ENCODE data around the gene CADM2.

The CADM2 gene

GRCh38 chr3:85208650-85209049 is 249.9 kb downstream of the CADM2 start:
- DNase-seq, result no peak

DNA sequence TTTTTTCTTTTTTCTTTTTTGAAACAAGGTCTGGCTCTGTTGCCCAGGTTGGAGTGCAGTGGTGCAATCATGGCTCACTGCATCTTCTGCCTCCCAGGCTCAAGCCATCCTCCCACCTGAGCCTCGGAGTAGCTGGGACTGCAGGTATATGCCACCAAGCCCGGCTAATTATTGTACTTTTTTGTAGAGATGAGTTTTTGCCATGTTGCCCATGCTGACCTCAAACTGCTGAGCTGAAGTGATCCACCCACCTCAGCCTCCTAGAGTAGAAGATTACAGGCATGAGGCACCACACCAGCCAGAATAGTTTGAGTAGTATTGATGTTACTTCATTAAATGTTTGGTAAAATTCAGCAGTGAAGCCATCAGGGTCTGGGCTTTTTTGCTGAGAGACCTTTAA is 251.8 kb downstream of the CADM2 start:
- no peak for DNase-seq

DNA sequence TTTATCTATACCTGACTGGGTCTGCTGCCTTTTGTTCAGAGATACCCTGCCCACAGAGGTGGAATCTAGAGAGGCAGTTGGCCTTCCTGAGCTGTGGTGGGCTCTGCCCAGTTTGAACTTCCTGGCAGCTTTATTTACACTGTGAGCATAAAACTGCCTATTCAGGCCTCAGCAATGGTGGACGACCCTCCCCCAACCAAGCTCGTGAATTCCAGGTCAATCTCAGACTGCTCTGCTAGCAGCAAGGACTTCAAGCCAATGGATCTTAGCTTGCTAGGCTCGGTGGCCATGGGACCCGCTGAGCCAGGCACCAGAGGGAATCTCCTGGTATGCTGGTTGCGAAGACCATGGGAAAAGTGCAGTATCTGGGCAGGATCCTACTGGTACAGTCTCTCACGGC is 270.2 kb downstream of the CADM2 start:
- DNase-seq, result no peak

- DNase-seq, result no peak
These were observed 285.3 kb downstream of the CADM2 start for GRCh38 chr3:85244091-85244490.

DNA sequence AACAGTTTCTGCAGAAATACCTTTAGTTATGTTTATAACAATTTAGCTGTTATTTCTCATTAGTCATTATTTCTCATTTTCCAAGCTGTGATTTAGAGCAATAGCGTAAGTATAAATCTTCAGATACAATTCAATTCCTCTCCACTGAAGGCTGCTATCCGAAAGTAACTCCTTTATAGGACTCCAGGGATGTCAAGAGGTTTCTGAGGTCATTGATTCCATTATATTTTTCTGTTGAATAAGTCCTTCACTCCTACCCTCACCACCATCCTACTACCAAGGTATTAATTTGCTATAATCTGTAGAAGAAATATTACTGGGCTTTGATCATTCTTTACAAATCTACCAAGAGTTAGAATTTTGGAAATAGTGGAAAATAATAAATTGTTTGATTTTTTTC is 285.7 kb downstream of the CADM2 start:
- DNase-seq, result no peak

- no peak for DNase-seq
These were observed 293.0 kb downstream of the CADM2 start for GRCh38 chr3:85251766-85252165.

DNA sequence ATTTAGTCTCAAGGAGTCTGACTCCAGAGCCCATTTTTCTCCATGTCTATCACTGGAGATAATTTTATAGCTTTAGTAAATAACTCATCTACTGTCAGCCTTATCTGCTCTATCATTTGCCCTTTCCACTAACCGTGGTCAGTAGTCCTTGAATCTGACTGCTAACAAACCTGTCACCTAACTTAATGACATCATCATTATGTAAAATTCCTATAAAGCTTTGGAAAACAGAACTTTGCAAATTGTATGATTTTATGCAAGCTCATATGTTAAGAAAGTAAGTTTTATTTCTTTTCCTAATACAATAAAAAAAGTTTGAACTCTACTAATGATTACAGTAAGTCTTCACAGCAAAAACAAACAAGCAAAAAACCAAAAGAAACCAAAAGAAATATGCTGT is 293.9 kb downstream of the CADM2 start:
- no peak for DNase-seq

- DNase-seq, result no peak
These were observed 295.9 kb downstream of the CADM2 start for GRCh38 chr3:85254738-85255137.

- no peak for DNase-seq
These were observed 297.2 kb downstream of the CADM2 start for GRCh38 chr3:85255949-85256348.

GRCh38 chr3:85258326-85258725 is 299.5 kb downstream of the CADM2 start:
- DNase-seq, result no peak

GRCh38 chr3:85258819-85259218 is 300.0 kb downstream of the CADM2 start:
- no peak for DNase-seq

GRCh38 chr3:85259748-85260147 is 301.0 kb downstream of the CADM2 start:
- DNase-seq, result no peak

- DNase-seq, result no peak
These were observed 305.6 kb downstream of the CADM2 start for GRCh38 chr3:85264381-85264780.

DNA sequence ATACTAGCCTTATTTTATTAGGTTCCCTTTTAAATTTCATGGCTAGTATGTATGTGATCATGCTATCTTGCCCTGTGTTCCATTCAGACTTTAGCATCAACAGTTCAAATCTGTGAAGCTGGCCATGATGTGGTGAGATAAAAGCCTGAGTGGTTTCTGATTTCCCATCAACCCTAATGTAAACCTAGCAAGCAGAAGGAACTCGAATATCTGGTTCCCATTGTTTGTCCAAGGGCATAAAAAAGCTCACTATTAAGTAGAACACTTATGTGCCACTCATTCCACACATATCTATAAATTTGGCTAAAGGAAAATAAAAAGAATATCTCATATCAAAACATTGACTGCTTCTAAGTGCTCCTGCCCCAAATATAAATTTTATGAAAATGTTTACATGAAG is 311.7 kb downstream of the CADM2 start:
- no peak for DNase-seq

DNA sequence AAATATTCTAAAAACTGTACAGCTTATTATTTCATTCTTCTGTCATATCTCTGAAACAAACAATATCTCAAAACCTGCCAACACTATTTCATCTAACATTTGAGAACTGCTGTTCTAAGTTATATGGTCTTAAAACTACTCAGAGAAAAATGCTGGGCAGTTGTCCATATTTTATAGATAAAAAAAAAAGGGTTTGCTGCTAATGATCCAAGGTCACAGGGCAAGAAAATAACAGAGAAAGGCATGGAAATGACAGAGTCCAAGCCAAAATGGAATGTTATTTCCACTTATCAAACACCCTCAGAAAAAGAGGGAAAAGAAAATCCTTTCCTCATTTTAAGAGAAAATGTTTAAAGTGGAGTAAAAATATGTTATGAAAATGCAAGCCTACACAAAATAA is 313.1 kb downstream of the CADM2 start:
- no peak for DNase-seq

DNA sequence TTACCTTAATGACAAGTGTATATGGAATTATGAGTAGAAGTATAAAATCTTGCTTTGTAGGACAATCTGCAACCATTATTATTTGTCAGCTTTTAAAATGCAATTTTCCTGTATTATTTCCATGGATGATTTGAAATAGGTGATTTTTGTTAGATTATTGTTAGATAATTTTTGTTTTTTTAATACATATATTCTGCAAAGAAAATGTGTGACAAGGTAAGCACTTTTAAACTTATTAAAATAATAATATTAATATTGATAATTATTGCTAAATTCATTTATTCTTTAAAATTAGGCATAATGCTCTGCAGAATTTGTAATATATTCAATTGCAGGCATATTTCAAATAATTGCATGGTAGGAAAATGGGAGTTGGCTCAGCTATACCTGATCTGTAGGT is 329.5 kb downstream of the CADM2 start:
- DNase-seq, result no peak

DNA sequence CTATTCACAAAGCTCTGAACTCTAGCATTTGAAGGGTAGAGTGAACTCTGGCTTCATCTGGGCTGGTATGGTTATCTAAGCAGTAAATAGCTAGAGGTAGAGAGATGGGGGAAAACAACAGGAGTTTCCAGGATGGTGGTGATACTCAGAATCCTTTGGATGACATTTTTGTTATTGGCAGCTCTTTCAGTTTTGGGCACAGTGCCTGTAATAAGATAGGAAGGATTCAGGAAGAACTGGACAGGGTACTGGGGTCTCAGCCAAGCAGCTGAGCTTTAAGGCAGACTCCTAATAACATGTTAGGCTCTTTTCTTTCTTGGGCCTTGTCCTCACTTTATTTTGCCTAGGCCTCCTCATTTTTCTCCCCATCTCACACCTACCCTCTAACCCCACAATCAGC is 338.5 kb downstream of the CADM2 start:
- DNase-seq, result no peak

DNA sequence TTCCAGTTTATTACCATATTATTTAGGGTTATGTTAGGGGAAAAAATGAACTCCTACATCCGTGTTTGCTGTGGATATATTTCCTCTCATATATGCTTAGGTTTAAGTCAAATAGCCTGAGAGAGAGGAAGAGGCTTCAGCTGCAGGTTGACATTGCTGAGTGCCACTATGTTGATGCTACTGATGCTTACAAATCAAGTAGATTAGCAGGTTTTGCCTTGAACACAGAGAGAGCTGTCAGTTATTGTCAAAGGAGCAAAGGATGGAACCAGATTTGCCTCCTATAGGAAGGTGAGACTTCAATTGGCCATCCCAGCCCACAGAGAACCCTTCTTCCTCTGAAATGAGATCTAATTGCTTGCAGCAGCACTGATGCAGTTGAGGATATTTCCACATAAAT is 339.2 kb downstream of the CADM2 start:
- no peak for DNase-seq

GRCh38 chr3:85303156-85303555 is 344.4 kb downstream of the CADM2 start:
- no peak for DNase-seq

DNA sequence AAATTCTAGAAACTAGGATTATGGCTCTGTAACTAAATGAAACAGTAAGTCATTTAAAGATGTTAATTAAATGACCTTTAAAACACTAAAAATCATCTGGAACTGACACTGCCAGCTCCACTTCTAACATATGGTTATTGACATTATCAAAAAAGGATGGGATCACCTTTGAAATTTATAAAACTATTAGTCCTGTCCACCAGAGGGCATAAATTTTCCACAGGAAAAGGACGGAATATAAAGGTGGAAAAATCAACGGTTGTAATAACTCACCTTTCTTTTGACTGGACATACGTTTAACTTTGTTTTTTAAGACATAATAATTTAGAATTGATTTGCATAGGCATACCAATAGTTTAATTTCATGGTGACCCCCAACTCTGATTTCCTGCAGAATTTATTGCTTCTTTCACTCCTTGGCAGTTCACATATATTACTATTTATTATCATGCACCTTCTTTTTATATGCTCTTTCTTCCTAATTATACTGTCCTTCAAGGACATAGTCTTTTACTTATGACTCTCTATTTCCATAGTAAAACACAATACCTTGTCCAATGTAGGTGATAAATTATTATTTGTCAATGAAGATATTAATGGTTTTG is 345.7 kb downstream of the CADM2 start:
- DNase-seq, result no peak

- DNase-seq, result no peak
These were observed 353.5 kb downstream of the CADM2 start for GRCh38 chr3:85312331-85312730.

DNA sequence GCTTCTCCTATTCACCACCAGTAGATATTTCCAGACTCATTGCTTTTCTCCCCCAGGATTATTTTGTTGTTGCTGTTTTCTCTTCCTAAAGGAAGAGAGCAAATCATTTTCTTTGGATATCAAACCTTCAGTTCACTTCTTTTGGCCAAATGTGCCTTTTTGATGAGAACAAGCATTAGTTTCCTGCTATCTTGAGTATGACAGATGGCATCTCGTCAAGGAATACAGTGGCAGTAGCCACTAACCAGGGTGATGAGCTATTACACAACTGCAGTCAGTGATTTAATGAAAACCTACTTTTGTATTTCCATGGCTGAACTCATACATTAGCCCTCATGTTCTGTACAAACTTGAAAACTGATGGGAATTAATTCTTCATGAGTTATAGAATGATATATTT is 354.6 kb downstream of the CADM2 start:
- no peak for DNase-seq

- no peak for DNase-seq
These were observed 357.5 kb downstream of the CADM2 start for GRCh38 chr3:85316252-85316651.

GRCh38 chr3:85321892-85322291 is 363.1 kb downstream of the CADM2 start:
- no peak for DNase-seq

DNA sequence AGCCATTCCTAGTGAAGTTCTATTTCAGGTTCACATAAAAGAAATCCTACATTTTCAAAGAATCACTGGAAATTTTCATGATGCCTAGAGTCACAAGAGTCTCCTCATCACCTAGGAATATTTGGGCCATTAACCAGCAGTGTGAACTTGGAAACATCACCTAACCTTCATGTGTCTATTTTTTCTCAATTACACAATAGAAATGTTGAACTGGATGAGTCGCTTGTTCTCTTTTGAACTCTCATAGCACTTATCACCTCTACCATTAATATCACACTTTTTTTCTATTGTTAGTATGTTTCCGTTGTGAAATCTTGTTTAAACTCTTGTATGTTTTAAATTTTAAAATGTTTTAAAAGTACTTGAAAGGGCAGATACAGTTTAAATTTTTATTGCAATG is 371.3 kb downstream of the CADM2 start:
- DNase-seq, result no peak

DNA sequence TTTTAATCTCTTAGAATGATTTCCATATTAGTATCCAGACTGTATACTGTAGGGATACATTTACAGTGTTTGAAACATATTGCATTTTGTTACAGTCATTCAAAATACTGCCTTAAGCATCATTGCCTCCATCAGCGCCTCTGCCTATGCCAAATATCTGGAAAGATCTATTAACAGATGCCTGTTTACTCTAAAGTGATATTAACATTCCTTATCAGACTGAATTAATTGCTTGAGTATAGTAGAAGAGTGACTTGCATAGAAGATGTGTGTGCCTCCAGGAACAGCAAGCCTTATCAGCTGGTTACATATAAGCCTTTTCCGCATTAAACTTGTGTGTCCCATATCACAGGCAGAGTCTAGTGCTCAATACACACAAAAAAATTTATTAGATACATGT is 379.1 kb downstream of the CADM2 start:
- DNase-seq, result no peak

Data from DMS79 (cell line).